HCT116 (cell line): ENCODE data around the gene CCDC57. TPM values are rescaled to one million over a fixed set of nuclear protein-coding genes. Genes with fewer than 3 reads are reported as not detected.

Experiments used
- ATAC-seq: fragments of 200-7000 bp; cut with Tn5 transposase; 2 replicates; pipeline ENCODE4 v1.9.1; 2020; ENCODE audit warnings: mild to moderate bottlenecking, moderate library complexity
- BruUV-seq: library from RNA; stranded (reverse); fragments of 400-500 nt; replicated peaks from 2 replicates; lab custom pipeline; 2021; lab: Mats Ljungman, UMichigan
- CTCF ChIA-PET: fragments of 300-600 bp; sonication (Branson Sonifier 250); formaldehyde crosslinking; loops from one replicate; lab custom pipeline; 2021; ENCODE audit warnings: antibody characterized with exemption; lab: Charles Lee
- POLR2A ChIA-PET: fragments of 300-600, 350-600 bp; sonication (Branson Sonifier 250); formaldehyde crosslinking; loops from one replicate; lab custom pipeline; 2021; ENCODE audit warnings: antibody characterized with exemption; lab: Charles Lee
- RAD21 ChIA-PET, 2 experiments: fragments of 300-600 bp; sonication (Branson Sonifier 250); formaldehyde crosslinking; loops; one replicate each; lab custom pipeline; 2023; ENCODE audit warnings: low total read pairs in 2 of 2; ENCODE audit not compliant: uncharacterized antibody in 2 of 2, unreplicated experiment in 2 of 2, low non-redundant PET in 1 of 2; lab: Charles Lee
- DNase-seq: peaks from one replicate; pipeline ENCODE4 v3.0.0-alpha.2; 2010; ENCODE audit warnings: low read depth, low spot score
- H2AFZ ChIP-seq: fragments of 200-600 bp; shearing (Covaris generic), sonication (generic); 2 replicates; pipeline ENCODE4 v1.6.1; 2017; ENCODE audit warnings: low read depth, mixed run types, mixed read lengths, antibody characterized with exemption, low read length; ENCODE audit not compliant: poor library complexity, severe bottlenecking
- H3K27ac ChIP-seq: 2 replicates; pipeline ENCODE4 v1.5.1; 2012; ENCODE audit warnings: low read depth, low read length
- H3K27me3 ChIP-seq: fragments of 200-600 bp; sonication (generic); 2 replicates; pipeline ENCODE4 v1.6.1; 2016; ENCODE audit warnings: mixed run types, low read length, mixed read lengths; ENCODE audit not compliant: insufficient read depth
- H3K36me3 ChIP-seq, 2 experiments: fragments of 200-500 bp in 1 of 2; fragments of 200-600 bp in 1 of 2; sonication (Bioruptor generic) in 1 of 2; sonication (generic) in 1 of 2; 2 replicates each; pipeline versions ENCODE4 v1.5.1 to v1.6.1; 2014 to 2016; ENCODE audit warnings: low read length in 2 of 2, inconsistent platforms in 1 of 2, mixed read lengths in 1 of 2, mixed run types in 1 of 2; ENCODE audit not compliant: insufficient read depth in 2 of 2, control insufficient read depth in 1 of 2
- H3K4me1 ChIP-seq, 2 experiments: fragments of 200-600 bp in 1 of 2; sonication (generic) in 1 of 2; 2 replicates each; pipeline versions ENCODE4 v1.5.1 to v1.6.1; 2012 to 2017; ENCODE audit warnings: low read length in 2 of 2, inconsistent platforms in 1 of 2, mild to moderate bottlenecking in 1 of 2, mixed read lengths in 1 of 2, mixed run types in 1 of 2, moderate library complexity in 1 of 2; ENCODE audit not compliant: insufficient read depth in 2 of 2, control insufficient read depth in 1 of 2
- H3K4me2 ChIP-seq: fragments of 200-600 bp; sonication (generic); 2 replicates; pipeline ENCODE4 v1.6.1; 2017; ENCODE audit warnings: mixed run types, low read length, mixed read lengths
- H3K4me3 ChIP-seq, 2 experiments: fragments of 200-600 bp in 1 of 2; sonication (generic) in 1 of 2; replicated peaks in 1 of 2; 2 replicates each; pipeline ENCODE4 v1.5.1; 2011 to 2016; ENCODE audit warnings: low read length in 2 of 2, control low read depth in 1 of 2, low read depth in 1 of 2, mild to moderate bottlenecking in 1 of 2, mixed read lengths in 1 of 2, mixed run types in 1 of 2
- H3K79me2 ChIP-seq: fragments of 200-600 bp; sonication (generic); 2 replicates; pipeline ENCODE4 v1.6.1; 2017; ENCODE audit warnings: mild to moderate bottlenecking, mixed run types, low read length, moderate library complexity, mixed read lengths; ENCODE audit not compliant: insufficient read depth
- H3K9ac ChIP-seq: fragments of 200-600 bp; sonication (generic); 2 replicates; pipeline ENCODE4 v1.6.1; 2016; ENCODE audit warnings: low read length, mixed read lengths
- H3K9me2 ChIP-seq: fragments of 200-600 bp; sonication (generic), shearing (Covaris generic); 2 replicates; pipeline ENCODE4 v1.6.1; 2017; ENCODE audit warnings: mixed run types, mild to moderate bottlenecking, moderate library complexity; ENCODE audit not compliant: insufficient read depth
- H3K9me3 ChIP-seq, 2 experiments: fragments of 200-500 bp in 1 of 2; fragments of 200-600 bp in 1 of 2; sonication (Bioruptor generic) in 1 of 2; sonication (generic) in 1 of 2; 2 replicates each; pipeline ENCODE4 v1.6.1; 2014 to 2017; ENCODE audit warnings: low read length in 2 of 2, mixed read lengths in 2 of 2, inconsistent platforms in 1 of 2, low read depth in 1 of 2, mild to moderate bottlenecking in 1 of 2, mixed run types in 1 of 2, moderate library complexity in 1 of 2; ENCODE audit not compliant: control insufficient read depth in 1 of 2, insufficient read depth in 1 of 2
- H4K20me1 ChIP-seq: fragments of 200-600 bp; sonication (generic), shearing (Covaris generic); 2 replicates; pipeline ENCODE4 v1.6.1; 2017; ENCODE audit warnings: mixed run types, mild to moderate bottlenecking, moderate library complexity; ENCODE audit not compliant: insufficient read depth
- CBX3 ChIP-seq: IDR thresholded peaks from 2 replicates; pipeline ENCODE4 v1.6.1; 2012; ENCODE audit warnings: low read depth
- EZH2phosphoT487 ChIP-seq: fragments of 200-600 bp; IDR thresholded peaks from 2 replicates; pipeline ENCODE4 v1.6.1; 2018; ENCODE audit warnings: antibody characterized with exemption, borderline replicate concordance
- JUND ChIP-seq: IDR thresholded peaks from 2 replicates; pipeline ENCODE4 v1.6.1; 2012
- POLR2AphosphoS5 ChIP-seq: IDR thresholded peaks from 2 replicates; pipeline ENCODE4 v1.6.1; 2011; ENCODE audit warnings: mild to moderate bottlenecking, low read depth, low read length, moderate library complexity
- SIN3A ChIP-seq: IDR thresholded peaks from 2 replicates; pipeline ENCODE4 v1.6.1; 2012; ENCODE audit warnings: low read depth
- ZFX ChIP-seq: fragments of 450-650 bp; IDR thresholded peaks from 2 replicates; pipeline ENCODE4 v1.6.1; 2017
- intact Hi-C: fragments of 100-400 bp; cut with micrococcal nuclease; formaldehyde crosslinking; loops from 2 replicates; pipeline ENCODE4 v1.10.0; 2022
- total RNA-seq: library from RNA; stranded (reverse); gene quantifications from one replicate; pipeline ENCODE4 v1.2.1, GENCODE V29; 2021; ENCODE audit not compliant: unreplicated experiment
- TF ChIP-seq, protein P1 (sequence below): IDR thresholded peaks from 2 replicates; pipeline ENCODE4 v1.6.1; 2012
- TF ChIP-seq, protein P2 (sequence below), 3 experiments: fragments of 200-600 bp in 1 of 3; sonication (generic) in 1 of 3; IDR thresholded peaks in 2 of 3; conservative IDR thresholded peaks in 1 of 3; 2 replicates each; pipeline ENCODE4 v1.5.1; 2012 to 2017; ENCODE audit warnings: low read depth in 2 of 3, low read length in 2 of 3, antibody characterized with exemption in 1 of 3, borderline replicate concordance in 1 of 3, control low read depth in 1 of 3, mild to moderate bottlenecking in 1 of 3, mixed read lengths in 1 of 3, mixed run types in 1 of 3, moderate library complexity in 1 of 3; ENCODE audit not compliant: insufficient read depth in 1 of 3
- TF ChIP-seq, protein P3 (sequence below): IDR thresholded peaks from 2 replicates; pipeline ENCODE4 v1.6.1; 2012; ENCODE audit warnings: low read depth

Gene CCDC57
- total RNA-seq, 1 experiment from 2014 or later = 143 TPM

DNA sequence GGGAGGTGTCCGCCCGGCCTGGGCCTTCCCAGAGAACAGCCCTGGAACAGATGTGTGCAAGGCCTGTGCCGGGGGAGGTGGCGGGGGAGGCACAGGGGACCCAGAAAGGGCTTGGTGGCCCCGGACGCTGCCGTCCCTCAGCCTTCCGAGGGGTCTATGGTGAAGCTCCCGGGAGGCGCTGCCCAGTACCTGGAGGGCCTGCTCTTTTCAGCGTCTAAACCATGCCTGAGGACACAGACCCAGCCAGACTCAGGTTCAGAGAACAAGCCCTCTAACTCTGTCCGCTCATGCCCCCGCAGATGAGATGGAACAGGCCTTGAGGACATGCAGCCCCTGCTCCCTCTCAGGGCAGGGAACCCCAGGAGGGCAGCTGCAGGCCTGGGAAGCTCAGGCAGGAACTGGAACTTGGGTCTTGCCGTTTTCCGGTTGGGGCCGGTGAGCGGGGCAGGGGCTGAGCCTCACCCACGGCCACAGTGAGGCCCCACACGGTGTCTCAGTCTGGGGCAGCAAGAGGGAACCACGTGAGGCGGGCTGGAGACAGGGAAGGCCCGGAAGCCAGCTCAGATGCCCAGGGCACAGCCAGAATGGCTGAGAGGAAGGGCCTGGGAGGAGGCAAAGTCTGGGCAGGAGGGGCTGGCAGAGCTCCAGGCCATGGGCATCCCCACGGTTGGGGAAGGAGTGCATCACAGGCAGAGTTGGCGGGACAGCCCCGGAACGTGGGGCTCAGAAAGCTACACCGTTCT is 28.7 kb upstream of the CCDC57 start:
- TF ChIP-seq SIN3A = peak; percentile 17
- TF ChIP-seq POLR2AphosphoS5 = peak; percentile 46
- no peak for TF ChIP-seq EZH2phosphoT487
- TF ChIP-seq CBX3 = no peak
- TF ChIP-seq, protein P1, sequence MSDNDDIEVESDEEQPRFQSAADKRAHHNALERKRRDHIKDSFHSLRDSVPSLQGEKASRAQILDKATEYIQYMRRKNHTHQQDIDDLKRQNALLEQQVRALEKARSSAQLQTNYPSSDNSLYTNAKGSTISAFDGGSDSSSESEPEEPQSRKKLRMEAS = peak; percentile 54
- TF ChIP-seq JUND = peak; percentile 28
- TF ChIP-seq, protein P2, sequence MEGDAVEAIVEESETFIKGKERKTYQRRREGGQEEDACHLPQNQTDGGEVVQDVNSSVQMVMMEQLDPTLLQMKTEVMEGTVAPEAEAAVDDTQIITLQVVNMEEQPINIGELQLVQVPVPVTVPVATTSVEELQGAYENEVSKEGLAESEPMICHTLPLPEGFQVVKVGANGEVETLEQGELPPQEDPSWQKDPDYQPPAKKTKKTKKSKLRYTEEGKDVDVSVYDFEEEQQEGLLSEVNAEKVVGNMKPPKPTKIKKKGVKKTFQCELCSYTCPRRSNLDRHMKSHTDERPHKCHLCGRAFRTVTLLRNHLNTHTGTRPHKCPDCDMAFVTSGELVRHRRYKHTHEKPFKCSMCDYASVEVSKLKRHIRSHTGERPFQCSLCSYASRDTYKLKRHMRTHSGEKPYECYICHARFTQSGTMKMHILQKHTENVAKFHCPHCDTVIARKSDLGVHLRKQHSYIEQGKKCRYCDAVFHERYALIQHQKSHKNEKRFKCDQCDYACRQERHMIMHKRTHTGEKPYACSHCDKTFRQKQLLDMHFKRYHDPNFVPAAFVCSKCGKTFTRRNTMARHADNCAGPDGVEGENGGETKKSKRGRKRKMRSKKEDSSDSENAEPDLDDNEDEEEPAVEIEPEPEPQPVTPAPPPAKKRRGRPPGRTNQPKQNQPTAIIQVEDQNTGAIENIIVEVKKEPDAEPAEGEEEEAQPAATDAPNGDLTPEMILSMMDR (IDR thresholded peaks at IDR 0.05 in 2 of 3, conservative IDR thresholded peaks at IDR 0.05 in 1 of 3; ENCODE audit: borderline replicate concordance in 1 of 3, insufficient read depth in 1 of 3, low read depth in 2 of 3, low read length in 2 of 3) = no peak
- TF ChIP-seq ZFX = 0 out of 2 replicates have a peak, but pooled peaks have one; percentile 26
- TF ChIP-seq, protein P3, sequence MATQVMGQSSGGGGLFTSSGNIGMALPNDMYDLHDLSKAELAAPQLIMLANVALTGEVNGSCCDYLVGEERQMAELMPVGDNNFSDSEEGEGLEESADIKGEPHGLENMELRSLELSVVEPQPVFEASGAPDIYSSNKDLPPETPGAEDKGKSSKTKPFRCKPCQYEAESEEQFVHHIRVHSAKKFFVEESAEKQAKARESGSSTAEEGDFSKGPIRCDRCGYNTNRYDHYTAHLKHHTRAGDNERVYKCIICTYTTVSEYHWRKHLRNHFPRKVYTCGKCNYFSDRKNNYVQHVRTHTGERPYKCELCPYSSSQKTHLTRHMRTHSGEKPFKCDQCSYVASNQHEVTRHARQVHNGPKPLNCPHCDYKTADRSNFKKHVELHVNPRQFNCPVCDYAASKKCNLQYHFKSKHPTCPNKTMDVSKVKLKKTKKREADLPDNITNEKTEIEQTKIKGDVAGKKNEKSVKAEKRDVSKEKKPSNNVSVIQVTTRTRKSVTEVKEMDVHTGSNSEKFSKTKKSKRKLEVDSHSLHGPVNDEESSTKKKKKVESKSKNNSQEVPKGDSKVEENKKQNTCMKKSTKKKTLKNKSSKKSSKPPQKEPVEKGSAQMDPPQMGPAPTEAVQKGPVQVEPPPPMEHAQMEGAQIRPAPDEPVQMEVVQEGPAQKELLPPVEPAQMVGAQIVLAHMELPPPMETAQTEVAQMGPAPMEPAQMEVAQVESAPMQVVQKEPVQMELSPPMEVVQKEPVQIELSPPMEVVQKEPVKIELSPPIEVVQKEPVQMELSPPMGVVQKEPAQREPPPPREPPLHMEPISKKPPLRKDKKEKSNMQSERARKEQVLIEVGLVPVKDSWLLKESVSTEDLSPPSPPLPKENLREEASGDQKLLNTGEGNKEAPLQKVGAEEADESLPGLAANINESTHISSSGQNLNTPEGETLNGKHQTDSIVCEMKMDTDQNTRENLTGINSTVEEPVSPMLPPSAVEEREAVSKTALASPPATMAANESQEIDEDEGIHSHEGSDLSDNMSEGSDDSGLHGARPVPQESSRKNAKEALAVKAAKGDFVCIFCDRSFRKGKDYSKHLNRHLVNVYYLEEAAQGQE = no peak
- no peaks in the 10 kb centered on the region for H3K9me2 ChIP-seq
- no TSS peak for BruUV-seq
- H3K4me3 ChIP-seq = no peak overlapping the region
- CTCF ChIA-PET = interaction anchor here (0.7 to 0.9 kb wide), 2 partner anchors 35 to 59 kb away, joined by 3 to 4 read pairs; no protein-coding TSS in a partner anchor
- no peaks in the 10 kb centered on the region for H3K27me3 ChIP-seq
- DNase-seq = no peak
- peaks cover 20% of the 10 kb centered on the region; the same call in 1 of the 2 replicates for H4K20me1 ChIP-seq
- no peaks in the 10 kb centered on the region for H3K9me3 ChIP-seq
- peak; percentile 31 for ATAC-seq
- peaks cover 12 to 65% of the 10 kb centered on the region in 2 experiments; a peak in 3 of 4 replicates for H3K4me1 ChIP-seq
- H2AFZ ChIP-seq = no peak overlapping the region
- intact Hi-C loops = no loop called here
- peak overlapping the region; percentile 45 for H3K4me2 ChIP-seq
- RAD21 ChIA-PET = no interaction called here
- peaks cover 42 to 67% of the 10 kb centered on the region in 2 experiments for H3K36me3 ChIP-seq
- H3K9ac ChIP-seq = peak overlapping the region; percentile 43
- peaks cover 59% of the 10 kb centered on the region for H3K79me2 ChIP-seq
- peak overlapping the region; percentile 77 for H3K27ac ChIP-seq
- POLR2A ChIA-PET = interaction anchor here (0.9 to 4.0 kb wide), 5 partner anchors 12 to 91 kb away, joined by 3 to 27 read pairs (median 4); partner anchors contain the start of gene SLC16A3
